IPS-18a (cell line): ENCODE data around the gene ITGB3.

Source experiments
- H3K27ac ChIP-seq: one replicate; pipeline ENCODE4 v1.5.1; 2013; ENCODE audit warnings: low read length
- H3K27me3 ChIP-seq: one replicate; pipeline ENCODE4 v1.6.1; 2013; ENCODE audit warnings: mild to moderate bottlenecking, low read length; ENCODE audit not compliant: control insufficient read depth, insufficient read depth
- H3K36me3 ChIP-seq: one replicate; pipeline ENCODE4 v1.6.1; 2013; ENCODE audit warnings: low read depth, low read length; ENCODE audit not compliant: control insufficient read depth
- H3K4me1 ChIP-seq: one replicate; pipeline ENCODE4 v1.6.1; 2013; ENCODE audit warnings: low read depth, low read length; ENCODE audit not compliant: control insufficient read depth
- H3K4me3 ChIP-seq: one replicate; pipeline ENCODE4 v1.5.1; 2013; ENCODE audit warnings: low read length
- H3K9ac ChIP-seq: one replicate; pipeline ENCODE4 v1.6.1; 2013; ENCODE audit warnings: mild to moderate bottlenecking, low read length, moderate library complexity
- H3K9me3 ChIP-seq: one replicate; pipeline ENCODE4 v1.6.1; 2013; ENCODE audit warnings: low read depth, low read length; ENCODE audit not compliant: control insufficient read depth

The ITGB3 gene

DNA sequence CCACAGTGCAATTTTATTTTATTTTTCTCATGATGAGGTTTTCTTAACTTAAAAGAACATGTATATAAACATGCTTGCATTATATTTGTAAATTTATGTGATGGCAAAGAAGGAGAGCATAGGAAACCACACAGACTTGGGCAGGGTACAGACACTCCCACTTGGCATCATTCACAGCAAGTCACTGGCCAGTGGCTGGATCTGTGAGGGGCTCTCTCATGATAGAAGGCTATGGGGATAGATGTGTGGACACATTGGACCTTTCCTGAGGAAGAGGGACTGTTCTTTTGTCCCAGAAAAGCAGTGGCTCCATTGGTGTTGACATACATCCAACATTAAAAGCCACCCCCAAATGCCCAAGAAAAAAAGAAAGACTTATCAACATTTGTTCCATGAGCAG lies 57.8 kb downstream of the ITGB3 start:
- H3K9ac ChIP-seq: no peak overlapping the region
- H3K9me3 ChIP-seq: no peaks in the 10 kb centered on the region
- no peaks in the 10 kb centered on the region for H3K36me3 ChIP-seq
- H3K4me3 ChIP-seq: no peak overlapping the region
- peaks cover 11% of the 10 kb centered on the region for H3K4me1 ChIP-seq
- H3K27ac ChIP-seq: no peak overlapping the region
- no peaks in the 10 kb centered on the region for H3K27me3 ChIP-seq

DNA sequence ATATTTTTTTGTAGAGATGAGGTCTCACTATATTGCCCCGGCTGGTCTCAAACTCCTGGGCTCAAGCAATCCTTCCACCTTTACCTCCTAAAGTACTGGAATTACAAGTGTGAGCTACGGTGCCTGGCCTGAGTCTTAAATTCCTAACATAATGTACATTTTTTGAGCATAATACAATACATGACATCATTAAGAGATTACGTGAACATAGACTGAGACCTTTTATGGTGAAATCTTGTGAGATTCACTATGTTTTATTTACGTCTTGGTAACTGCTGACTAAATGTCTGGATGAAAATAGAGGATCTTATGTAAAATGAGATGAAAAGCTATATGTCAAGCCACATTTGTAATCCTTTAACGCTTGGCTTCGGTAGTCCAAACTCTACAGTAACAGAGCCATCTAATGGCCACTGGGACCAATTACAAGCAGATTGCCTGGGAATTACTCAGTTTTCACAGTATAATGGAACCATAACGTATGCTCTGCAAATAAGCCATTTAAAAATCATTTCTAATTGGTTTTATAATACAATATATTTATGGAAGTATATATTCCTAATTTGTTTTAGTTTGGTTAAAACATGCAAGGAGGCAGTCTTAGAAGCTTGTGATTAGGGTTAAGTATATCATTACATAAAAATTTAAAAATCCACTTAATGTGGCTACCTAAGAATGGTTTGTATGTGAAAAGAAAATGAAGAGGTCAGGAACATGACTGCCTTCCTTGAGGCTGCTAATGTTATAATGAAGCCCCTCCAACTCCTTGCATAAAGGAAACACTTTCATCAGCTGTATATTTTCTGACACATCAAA lies 62.0 kb downstream of the ITGB3 start:
- no peak overlapping the region for H3K4me3 ChIP-seq
- no peaks in the 10 kb centered on the region for H3K9me3 ChIP-seq
- no peaks in the 10 kb centered on the region for H3K36me3 ChIP-seq
- peaks cover 4% of the 10 kb centered on the region for H3K4me1 ChIP-seq
- H3K27ac ChIP-seq: no peak overlapping the region
- no peaks in the 10 kb centered on the region for H3K27me3 ChIP-seq
- H3K9ac ChIP-seq: no peak overlapping the region

DNA sequence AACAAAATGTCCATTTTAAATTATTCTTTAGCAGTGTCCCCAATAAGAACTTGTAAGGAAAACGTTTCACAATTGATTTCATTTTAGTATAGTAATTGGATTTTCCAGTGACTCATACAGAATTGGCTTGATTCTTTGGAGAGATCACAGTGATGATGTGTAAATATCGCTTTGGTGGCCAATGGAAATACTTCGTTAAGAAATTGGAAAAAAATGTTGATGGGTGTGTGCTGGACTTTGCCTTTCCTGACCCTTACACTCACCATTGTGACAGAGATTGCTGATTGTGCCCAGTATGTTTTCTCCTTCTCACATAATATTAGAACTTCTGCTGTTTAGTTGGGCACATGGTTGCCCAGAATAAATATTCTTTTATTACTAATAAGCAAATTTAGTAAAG lies 62.7 kb downstream of the ITGB3 start:
- H3K27me3 ChIP-seq: no peaks in the 10 kb centered on the region
- no peak overlapping the region for H3K27ac ChIP-seq
- no peak overlapping the region for H3K9ac ChIP-seq
- H3K4me1 ChIP-seq: no peaks in the 10 kb centered on the region
- no peak overlapping the region for H3K4me3 ChIP-seq
- peaks cover 5% of the 10 kb centered on the region for H3K9me3 ChIP-seq
- no peaks in the 10 kb centered on the region for H3K36me3 ChIP-seq

DNA sequence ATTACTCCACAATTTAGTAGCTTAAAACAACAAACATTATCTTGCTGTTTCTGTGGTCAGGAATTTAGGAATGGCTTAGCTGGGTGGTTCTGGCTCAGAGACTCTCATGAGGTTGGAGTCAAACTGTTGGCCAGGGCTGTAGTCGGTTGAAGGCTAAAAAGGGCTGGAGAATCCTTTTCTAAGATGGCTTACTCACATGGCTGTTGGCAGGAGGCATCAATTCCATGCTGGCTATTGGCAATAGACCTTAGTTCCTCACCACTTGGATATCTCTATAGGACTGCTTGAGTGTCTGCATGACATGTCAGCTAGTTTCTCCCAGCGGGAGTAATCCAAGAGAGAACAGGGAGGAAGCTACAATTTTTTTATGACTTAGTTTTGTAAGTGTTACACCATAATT lies 63.5 kb downstream of the ITGB3 start:
- Histone ChIP-seq H3K27me3 (peaks cover under 1% of the 10 kb centered on the region), H3K27ac (no peak overlapping the region), H3K36me3 (no peaks in the 10 kb centered on the region), H3K4me3 (no peak overlapping the region), H3K4me1 (no peaks in the 10 kb centered on the region), H3K9me3 (peaks cover 5% of the 10 kb centered on the region), H3K9ac (no peak overlapping the region)

DNA sequence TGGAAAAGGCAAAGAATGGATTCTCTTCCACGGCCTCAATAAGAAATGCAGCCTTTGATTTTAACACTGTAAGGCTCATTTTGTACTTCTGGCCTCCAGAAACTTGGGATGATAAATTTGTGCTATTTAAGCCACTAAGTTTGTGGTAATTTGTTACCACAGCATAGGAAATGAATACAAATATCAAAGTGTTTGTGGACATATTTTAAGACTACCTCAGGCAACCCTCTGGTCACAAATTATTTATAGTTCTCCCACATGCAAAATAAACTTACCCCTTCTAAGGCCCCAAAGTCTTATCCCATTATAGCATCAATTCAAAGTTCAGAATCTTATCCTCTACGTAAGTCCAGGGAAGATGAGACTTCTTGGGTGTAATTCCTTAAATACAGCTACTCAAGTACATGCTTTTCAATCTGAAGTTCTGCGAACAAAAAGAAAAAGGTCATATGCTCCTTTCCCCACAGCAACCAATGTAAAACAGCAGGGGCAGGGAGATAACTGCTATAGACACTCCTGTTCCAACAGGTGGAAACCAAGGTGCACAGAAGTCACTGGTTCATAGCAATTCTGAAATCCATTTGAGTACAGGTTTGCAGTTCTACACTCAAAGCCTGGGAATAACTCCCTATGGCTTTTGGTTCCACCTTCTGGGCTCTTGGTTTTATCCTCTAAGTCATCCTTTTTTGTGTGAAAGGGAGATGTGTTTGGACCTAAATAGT lies 64.7 kb downstream of the ITGB3 start:
- H3K27me3 ChIP-seq: peaks cover 12% of the 10 kb centered on the region
- H3K9me3 ChIP-seq: peaks cover 5% of the 10 kb centered on the region
- H3K4me1 ChIP-seq: peaks cover 6% of the 10 kb centered on the region
- H3K4me3 ChIP-seq: no peak overlapping the region
- H3K36me3 ChIP-seq: no peaks in the 10 kb centered on the region
- no peak overlapping the region for H3K27ac ChIP-seq
- no peak overlapping the region for H3K9ac ChIP-seq

DNA sequence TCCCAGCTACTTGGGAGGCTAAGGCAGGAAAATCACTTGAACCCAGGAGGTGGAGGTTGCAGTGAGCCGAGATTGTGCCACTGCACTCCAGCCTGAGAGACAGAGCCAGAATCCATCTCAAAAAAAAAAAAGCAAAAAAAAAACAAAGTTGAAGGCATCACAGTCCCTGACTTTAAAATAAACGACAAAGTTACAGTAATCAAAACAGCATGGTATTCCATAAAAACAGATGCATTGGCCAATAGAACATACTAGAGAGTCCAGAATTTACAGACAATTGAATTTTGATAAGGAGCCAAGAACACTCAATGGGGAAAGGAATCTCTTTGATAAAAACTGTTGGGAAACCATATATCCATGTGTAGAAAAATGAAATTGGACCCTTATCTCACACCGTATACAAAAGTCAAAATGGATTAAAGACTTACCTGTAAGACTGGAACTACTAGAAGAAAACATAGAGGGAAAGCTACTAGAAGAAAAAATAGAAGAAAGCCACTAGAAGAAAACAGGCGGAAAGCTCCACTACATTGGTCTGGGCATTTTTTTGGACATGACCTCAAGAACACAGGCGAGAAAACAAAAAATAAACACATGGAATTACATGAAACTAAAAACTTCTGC lies 67.4 kb downstream of the ITGB3 start:
- H3K36me3 ChIP-seq: no peaks in the 10 kb centered on the region
- no peak overlapping the region for H3K4me3 ChIP-seq
- peaks cover 24% of the 10 kb centered on the region for H3K27me3 ChIP-seq
- no peak overlapping the region for H3K27ac ChIP-seq
- peaks cover 6% of the 10 kb centered on the region for H3K4me1 ChIP-seq
- H3K9ac ChIP-seq: no peak overlapping the region
- H3K9me3 ChIP-seq: peaks cover 5% of the 10 kb centered on the region

DNA sequence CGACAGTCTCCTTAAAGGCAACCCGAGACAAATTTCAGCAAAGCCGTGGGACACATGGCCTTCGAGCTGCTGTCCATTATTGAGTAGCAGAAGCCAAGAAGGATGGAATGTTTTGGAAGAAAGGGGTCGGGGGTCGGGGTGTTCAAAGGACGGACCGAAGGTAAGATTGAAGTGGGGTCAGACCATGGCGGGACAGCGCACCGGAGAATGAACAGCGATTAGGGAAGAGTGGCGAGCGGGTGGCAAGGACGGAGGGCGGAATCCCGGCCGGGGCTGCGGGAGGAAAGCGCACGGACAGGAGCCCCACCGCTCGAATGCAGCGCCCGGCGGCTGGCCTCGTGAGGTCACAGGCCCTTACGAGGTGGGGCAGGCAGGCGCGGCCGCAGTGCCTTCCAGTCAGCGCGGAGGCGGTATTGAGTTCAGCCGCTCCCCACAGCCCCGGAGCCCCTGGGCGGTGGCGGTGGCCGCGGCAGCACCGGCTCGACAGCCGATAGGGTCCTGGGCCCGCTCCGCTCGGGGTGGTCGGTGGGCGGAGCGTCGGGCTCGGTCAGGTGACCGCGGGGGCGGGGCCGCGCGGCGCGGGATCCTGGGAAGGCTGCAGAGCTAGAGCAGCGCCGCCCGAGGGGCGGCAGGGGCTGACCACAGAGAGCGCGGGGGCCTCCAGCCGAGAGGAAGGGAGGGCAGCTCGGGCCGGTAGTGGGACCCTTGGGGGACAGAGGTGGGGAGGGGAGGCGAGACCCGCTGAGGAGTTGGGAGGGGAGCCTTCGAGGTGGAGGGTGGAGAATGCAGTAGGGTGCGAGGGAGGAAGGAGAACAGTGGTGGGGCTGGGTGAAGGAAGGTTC lies 70.0 kb downstream of the ITGB3 start, which contains the start of gene EFCAB13:
Gene EFCAB13, plus strand, starts transcription at position 574 of the 842 bp plus-strand sequence. CDS start 4,399 bp downstream, outside the sequence.
- Histone ChIP-seq H3K4me3 (peak within 1 kb of the TSS; percentile 76), H3K9me3 (peaks cover 5% of the 10 kb centered on the region), H3K36me3 (no peaks in the 10 kb centered on the region), H3K27ac (no peak within 1 kb of the TSS), H3K27me3 (peaks cover 24% of the 10 kb centered on the region), H3K9ac (peak within 1 kb of the TSS; percentile 62), H3K4me1 (peaks cover 6% of the 10 kb centered on the region)

DNA sequence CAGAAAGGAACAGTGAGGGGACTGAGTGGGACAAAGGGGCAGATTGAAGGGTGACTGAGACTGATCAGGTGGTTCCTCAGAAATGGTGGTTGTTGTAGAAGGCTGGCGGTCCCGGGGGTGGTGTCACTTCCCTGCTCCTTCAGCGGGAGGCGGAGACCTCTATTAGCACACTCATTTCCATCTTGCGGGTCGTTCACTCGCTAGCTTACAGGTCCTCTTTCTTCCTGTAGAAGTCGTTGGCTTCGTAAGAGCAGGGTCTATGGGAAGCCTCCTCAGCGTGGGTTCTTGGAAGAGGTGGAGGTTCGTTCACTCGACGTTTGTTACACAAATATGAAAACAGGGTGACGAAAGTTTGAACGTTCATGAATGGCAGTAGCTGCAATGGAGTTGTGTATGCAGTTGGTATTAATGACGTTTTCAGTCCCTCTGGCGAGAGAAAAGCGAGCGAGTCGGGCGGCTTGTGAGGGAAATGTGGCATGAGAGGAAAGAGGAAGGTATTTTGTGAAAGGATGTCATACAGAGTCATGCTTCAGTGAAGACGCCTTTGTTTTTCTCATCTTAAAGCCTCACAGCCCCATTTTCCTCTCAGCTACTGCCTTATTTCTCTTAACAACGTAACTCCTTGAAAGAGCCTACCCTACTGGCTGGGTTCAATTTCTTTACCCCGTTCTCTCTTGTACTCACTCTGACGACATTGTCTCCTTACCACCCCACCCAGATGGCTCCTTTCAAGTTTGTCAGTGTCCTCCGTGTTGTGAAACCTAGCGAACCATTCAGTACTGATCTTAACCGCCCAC lies 70.8 kb downstream of the ITGB3 start:
- peaks cover 5% of the 10 kb centered on the region for H3K9me3 ChIP-seq
- peaks cover 6% of the 10 kb centered on the region for H3K4me1 ChIP-seq
- no peak overlapping the region for H3K27ac ChIP-seq
- peak overlapping the region; percentile 61 for H3K9ac ChIP-seq
- no peaks in the 10 kb centered on the region for H3K36me3 ChIP-seq
- peaks cover 24% of the 10 kb centered on the region for H3K27me3 ChIP-seq
- H3K4me3 ChIP-seq: peak overlapping the region; percentile 76

DNA sequence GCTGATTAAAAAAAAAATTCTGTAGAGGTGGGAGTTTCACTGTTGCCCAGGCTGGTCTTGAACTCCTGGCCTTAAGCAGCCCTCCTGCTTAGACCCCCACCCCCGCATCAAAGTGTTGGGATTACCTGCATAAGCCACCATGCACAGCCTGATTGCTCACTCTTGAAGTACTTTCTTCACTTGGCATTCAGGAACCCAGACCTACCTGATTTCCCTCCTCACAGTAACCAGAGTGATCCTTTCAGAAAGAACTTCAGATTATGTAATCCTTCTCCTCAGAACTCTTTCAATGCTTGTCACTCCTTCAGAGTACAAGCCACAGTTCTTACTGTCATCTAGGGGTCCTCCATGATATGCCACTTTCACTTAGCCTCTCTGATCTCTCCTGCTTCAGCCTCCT lies 71.5 kb downstream of the ITGB3 start:
- no peak overlapping the region for H3K4me3 ChIP-seq
- H3K27me3 ChIP-seq: peaks cover 24% of the 10 kb centered on the region
- peaks cover 5% of the 10 kb centered on the region for H3K9me3 ChIP-seq
- H3K9ac ChIP-seq: no peak overlapping the region
- no peak overlapping the region for H3K27ac ChIP-seq
- no peaks in the 10 kb centered on the region for H3K36me3 ChIP-seq
- H3K4me1 ChIP-seq: peaks cover 6% of the 10 kb centered on the region

DNA sequence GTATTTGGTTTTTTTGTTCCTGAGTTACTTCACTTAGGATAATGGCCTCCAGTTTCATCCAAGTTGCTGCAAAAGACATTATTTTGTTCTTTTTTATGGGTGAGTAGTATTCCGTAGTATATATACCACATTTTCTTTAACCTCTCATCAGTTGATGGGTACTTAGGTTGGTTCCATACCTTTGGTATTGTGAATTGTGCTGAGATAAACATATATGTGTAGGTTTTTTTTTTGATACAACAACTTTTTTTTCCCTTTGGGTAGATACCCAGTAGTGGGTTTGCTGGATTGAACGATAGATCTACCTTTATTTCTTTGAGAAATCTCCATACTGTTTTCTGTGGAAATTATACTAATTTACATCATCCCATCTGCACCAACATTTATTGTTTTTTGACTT lies 76.9 kb downstream of the ITGB3 start:
- H3K4me3 ChIP-seq: no peak overlapping the region
- no peak overlapping the region for H3K27ac ChIP-seq
- no peak overlapping the region for H3K9ac ChIP-seq
- H3K9me3 ChIP-seq: no peaks in the 10 kb centered on the region
- no peaks in the 10 kb centered on the region for H3K27me3 ChIP-seq
- no peaks in the 10 kb centered on the region for H3K36me3 ChIP-seq
- H3K4me1 ChIP-seq: no peaks in the 10 kb centered on the region
